WTC11 (cell line): ENCODE data around the gene SECISBP2.

ENCODE experiments used
- ESRRA ChIP-seq: sonication (generic); formaldehyde crosslinking; IDR thresholded peaks from 2 replicates; pipeline ENCODE4 v1.8.1; 2022; ENCODE audit warnings: mild to moderate bottlenecking, missing genetic modification reagents, borderline replicate concordance
- FOXP1 ChIP-seq: sonication (generic); formaldehyde crosslinking; IDR thresholded peaks from 2 replicates; pipeline ENCODE4 v1.8.0; 2022; ENCODE audit warnings: missing genetic modification reagents, mild to moderate bottlenecking, moderate library complexity, borderline replicate concordance
- KAT7 ChIP-seq: sonication (generic); formaldehyde crosslinking; IDR thresholded peaks from 2 replicates; pipeline ENCODE4 v1.8.1; 2023; ENCODE audit warnings: missing genetic modification reagents, mild to moderate bottlenecking, borderline replicate concordance
- TF ChIP-seq, protein P1 (sequence below): sonication (generic); formaldehyde crosslinking; IDR thresholded peaks from 2 replicates; pipeline ENCODE4 v1.8.1; 2022; ENCODE audit warnings: mild to moderate bottlenecking, missing genetic modification reagents, moderate library complexity, borderline replicate concordance
- TF ChIP-seq, protein P2 (sequence below): fragments of 200-600 bp; IDR thresholded peaks from 2 replicates; pipeline ENCODE4 v1.8.0; 2022; ENCODE audit warnings: antibody characterized with exemption

DNA sequence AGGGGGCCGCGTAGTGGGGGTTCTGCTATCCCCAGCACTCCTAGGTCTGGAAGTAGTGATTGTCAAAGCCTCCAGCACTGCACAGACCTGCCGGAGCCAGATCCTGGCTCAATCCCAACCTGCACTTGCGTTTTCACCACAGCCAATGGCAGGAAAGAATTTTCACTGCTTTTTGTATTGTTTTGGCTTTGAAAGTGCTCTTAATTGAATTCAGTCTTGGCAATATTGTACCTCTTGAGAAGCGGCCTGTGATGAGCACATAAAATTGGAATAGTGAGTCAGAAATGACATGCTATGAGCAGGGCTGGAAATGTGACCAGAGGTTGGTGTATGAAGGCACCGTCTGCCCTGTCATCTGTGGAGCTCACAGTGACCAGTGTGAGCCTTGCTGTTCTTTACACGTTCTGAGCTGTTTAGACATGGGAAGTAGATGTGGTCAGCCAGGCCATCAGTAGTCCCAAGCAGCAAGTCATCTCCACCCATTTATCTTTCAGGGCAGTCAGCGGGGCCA, 41.5 kb downstream of the SECISBP2 start:
- TF ChIP-seq FOXP1 (CRISPR knock-in tag) (no peak), ESRRA (no peak), KAT7 (no peak)
- TF ChIP-seq, protein P1, sequence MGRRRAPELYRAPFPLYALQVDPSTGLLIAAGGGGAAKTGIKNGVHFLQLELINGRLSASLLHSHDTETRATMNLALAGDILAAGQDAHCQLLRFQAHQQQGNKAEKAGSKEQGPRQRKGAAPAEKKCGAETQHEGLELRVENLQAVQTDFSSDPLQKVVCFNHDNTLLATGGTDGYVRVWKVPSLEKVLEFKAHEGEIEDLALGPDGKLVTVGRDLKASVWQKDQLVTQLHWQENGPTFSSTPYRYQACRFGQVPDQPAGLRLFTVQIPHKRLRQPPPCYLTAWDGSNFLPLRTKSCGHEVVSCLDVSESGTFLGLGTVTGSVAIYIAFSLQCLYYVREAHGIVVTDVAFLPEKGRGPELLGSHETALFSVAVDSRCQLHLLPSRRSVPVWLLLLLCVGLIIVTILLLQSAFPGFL (CRISPR knock-in tag) = no peak
- TF ChIP-seq, protein P2, sequence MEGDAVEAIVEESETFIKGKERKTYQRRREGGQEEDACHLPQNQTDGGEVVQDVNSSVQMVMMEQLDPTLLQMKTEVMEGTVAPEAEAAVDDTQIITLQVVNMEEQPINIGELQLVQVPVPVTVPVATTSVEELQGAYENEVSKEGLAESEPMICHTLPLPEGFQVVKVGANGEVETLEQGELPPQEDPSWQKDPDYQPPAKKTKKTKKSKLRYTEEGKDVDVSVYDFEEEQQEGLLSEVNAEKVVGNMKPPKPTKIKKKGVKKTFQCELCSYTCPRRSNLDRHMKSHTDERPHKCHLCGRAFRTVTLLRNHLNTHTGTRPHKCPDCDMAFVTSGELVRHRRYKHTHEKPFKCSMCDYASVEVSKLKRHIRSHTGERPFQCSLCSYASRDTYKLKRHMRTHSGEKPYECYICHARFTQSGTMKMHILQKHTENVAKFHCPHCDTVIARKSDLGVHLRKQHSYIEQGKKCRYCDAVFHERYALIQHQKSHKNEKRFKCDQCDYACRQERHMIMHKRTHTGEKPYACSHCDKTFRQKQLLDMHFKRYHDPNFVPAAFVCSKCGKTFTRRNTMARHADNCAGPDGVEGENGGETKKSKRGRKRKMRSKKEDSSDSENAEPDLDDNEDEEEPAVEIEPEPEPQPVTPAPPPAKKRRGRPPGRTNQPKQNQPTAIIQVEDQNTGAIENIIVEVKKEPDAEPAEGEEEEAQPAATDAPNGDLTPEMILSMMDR = no peak
